Colon (tissue), 2 donors: ENCODE data around the gene ADAM22.

ENCODE experiments used
- FAIRE-seq: peaks from 2 replicates; lab custom pipeline; 2012; peaks lifted over from hg19 to GRCh38; lab: Jason Lieb, UNC
- donor health status: control.
- donor health status: control.

The ADAM22 gene

DNA sequence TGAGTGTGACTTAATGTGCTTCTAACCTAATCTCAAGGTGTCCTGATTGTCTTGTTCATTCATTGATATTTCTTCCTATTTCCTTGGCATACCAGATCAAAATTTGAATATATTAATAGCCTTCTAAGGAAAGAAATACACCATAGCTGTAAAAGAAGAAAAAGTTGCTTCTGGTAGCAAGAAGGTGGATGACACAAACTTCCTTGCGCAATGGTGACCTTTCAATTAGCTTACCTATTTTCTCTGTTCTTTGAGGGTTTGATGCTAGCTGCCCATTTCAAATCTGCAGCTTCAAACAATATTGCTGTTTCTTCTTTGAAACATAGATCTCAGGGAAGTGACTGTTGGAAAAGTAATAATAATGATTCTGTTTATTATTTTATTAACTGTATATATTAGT is 108.8 kb downstream of the ADAM22 start:
- no peak for FAIRE-seq

DNA sequence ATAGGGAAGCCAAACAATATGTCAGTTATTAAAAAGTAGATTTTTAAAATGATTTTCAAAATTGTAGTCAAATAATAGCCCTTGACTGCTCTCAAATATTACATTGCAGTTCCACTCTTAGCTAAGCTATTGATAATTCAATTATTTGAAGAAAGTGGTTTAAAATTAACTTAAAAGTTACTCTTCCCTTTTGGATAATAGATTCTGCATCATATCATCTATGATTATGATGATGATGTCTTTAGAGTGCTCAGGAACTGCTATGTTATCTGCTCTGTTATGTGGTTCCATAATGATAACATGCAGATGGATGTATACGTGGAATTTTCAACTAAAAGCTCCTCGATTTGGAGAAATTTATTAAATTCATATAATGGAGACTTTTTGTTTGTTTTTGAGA is 110.0 kb downstream of the ADAM22 start:
- no peak for FAIRE-seq

DNA sequence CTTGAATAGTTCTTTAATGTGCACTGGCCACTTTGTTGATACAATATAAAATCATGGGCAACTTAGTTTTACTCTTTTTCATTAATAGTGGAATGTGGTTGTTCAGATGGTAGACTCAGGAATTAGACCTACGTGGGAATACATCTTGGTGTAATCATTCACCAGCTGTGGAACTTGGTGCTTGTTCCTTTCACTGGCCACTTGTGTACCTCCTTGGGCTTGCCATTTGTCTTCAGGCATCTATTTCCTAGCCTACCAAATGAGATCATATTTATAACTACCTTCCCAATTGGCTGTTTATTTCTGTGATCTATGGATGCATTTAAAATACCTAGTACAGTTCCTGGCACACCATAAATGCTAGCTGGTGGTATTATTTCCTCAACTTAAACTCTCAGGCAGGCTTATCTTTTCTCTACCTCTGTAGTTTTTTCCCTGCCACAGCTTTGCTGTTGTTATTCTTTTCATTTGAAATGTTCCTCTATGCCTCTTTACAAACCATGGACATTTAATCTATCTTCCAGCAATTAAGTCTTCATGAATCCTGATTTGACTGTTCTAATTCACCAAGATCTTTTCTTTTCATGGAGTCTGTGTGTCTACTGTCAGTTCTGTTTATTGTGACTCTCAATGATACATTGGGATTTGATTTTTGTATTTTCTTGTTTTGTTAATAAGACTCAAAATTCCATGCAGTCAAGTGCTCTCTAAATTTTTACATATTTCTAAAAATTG is 113.0 kb downstream of the ADAM22 start:
- FAIRE-seq, result no peak

GRCh38 chr7:88057655-88058054 is 123.6 kb downstream of the ADAM22 start:
- no peak for FAIRE-seq

GRCh38 chr7:88062238-88062637 is 128.2 kb downstream of the ADAM22 start:
- FAIRE-seq, result no peak

- FAIRE-seq, result no peak
These were observed 135.0 kb downstream of the ADAM22 start for GRCh38 chr7:88069093-88069492.

- no peak for FAIRE-seq
These were observed 138.1 kb downstream of the ADAM22 start for GRCh38 chr7:88071994-88072714.

GRCh38 chr7:88072715-88073055 is 138.6 kb downstream of the ADAM22 start:
- FAIRE-seq, result no peak

- no peak for FAIRE-seq
These were observed 139.6 kb downstream of the ADAM22 start for GRCh38 chr7:88073626-88074025.

DNA sequence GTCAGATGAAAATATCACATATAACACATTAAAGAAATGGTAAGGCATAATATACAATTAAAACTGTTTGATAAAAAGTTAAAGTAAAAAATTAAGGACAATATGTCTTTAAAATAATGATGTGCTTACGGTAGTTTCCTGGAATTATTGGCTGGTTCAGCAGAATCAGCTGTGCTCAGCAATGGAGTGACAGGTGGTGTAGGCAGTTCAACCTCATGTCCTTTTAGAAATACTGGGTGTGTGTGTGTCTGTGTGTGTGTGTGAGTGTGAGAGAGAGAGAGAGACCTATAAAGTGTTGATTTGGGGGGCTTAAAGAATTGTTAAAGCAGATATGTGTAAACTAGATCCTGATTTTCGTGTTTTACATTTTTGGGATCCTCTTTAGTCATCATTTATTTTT is 141.2 kb downstream of the ADAM22 start:
- no peak for FAIRE-seq

- FAIRE-seq, result no peak
These were observed 149.8 kb downstream of the ADAM22 start for GRCh38 chr7:88083883-88084282.

GRCh38 chr7:88089561-88089960 is 155.5 kb downstream of the ADAM22 start:
- FAIRE-seq, result no peak

- FAIRE-seq, result no peak
These were observed 156.2 kb downstream of the ADAM22 start for GRCh38 chr7:88090240-88090639.

DNA sequence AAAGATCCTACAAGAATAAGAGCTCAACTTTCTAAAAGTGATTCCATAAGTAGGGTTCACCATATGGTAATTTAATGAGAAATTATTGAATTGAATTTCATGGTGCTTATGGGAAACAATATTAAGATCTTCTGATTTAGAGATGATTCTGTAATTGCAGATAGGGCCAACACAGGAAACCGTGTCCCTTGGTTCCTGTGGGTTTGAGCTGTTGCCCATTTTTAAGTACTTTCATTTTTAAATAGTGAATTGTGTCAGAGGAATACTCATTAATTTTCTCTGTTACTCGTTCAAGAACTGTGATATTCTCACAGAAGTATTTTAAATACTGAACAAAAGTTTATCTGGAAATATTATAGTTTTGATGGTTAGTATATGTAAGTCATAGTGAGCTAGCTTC is 156.6 kb downstream of the ADAM22 start:
- no peak for FAIRE-seq

DNA sequence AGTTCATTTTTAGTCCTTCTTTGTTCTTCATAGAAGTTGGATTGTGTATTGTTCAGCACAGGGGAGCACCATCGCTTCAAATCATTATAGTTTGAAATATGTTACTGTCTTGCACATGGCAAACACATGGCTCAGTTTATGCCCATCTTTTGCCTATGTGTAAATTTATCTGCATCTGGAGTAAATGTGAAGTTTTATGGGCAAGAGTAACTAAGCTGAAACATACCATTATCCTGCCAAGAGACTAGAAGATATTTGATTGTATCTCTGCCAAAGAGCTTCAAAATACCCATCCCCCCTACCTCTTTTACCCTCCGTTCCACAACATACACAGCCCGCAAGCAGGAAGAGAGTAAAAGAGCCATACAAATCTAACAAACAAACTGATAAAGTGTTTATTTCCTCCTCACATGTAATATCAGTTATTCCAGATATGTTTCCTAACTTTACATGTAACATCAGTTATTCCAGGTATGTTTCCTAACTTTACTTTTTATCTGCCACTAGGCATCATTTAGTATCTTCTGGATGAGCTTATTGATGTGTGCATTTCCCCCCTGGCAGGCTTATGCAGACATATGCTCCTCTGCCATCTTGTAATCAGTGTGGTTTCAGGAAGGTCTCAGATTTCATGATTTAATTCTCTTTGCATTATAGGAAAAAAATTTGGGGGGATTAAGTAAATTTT is 158.1 kb downstream of the ADAM22 start:
- no peak for FAIRE-seq

GRCh38 chr7:88092676-88092999 is 158.6 kb downstream of the ADAM22 start:
- no peak for FAIRE-seq

GRCh38 chr7:88101769-88102168 is 167.7 kb downstream of the ADAM22 start:
- no peak for FAIRE-seq

GRCh38 chr7:88102675-88103074 is 168.6 kb downstream of the ADAM22 start:
- FAIRE-seq, result no peak

GRCh38 chr7:88104732-88105131 is 170.7 kb downstream of the ADAM22 start:
- no peak for FAIRE-seq

DNA sequence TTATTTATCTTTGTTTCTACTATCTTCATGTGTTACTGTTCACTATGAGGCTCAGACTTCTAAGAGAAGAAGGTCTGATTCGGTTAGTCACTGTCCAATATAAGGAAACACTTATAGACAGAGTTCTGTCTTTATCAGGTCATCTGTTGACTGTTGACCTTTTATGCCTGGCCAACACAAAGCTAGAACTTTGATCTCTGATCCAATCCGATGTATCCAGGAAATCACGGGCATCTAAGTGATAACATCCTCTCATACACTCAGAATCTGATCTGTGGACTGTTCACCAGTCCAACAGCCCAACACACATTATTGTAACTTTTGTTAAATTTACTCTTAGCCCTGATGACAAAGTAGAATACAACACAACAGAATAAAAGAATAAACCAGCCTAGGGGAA is 171.2 kb downstream of the ADAM22 start:
- FAIRE-seq, result no peak

DNA sequence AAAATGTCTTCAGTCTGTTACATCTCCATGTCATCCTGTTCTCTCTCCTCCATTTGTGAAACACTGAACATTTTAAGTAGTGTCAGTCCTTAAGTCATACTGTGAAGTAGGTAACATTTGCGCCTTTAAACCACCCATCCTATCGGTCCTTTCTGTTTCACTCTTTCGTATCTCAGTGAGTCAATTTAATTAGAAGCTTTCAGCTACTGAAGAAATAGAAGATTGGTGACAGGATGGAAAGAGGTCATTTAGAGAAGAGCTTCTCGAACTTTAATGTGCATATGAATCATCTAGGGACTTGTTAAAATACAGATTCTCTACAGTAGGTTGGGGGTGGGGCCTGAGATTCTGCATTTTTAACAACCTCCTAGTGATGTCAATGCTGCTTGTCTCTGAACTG is 172.4 kb downstream of the ADAM22 start:
- FAIRE-seq, result no peak

DNA sequence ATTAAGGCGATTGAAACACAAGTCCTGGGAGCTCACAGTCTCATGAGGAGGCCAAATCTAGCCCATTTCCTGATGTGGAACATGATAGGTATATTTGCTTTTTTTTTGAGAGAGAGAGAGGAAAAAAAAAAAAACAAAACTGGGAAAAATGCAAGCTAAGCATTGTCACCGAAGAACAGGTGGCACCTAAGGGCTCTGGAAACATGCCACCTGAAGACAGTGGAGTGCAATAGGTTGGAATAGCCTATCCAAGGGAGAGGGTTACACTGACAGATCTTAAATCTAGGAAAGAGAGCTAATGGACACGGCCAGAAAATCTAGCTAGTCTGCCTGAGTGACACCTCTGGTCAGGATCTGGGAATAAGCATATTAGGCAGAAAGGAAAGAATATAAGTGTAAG is 175.6 kb downstream of the ADAM22 start:
- no peak for FAIRE-seq

- FAIRE-seq, result peak; percentile 61
These were observed 177.2 kb downstream of the ADAM22 start for GRCh38 chr7:88111140-88111743.
